ENCODE measurements around the gene SMAD3. TPM values are rescaled to one million over a fixed set of nuclear protein-coding genes. Genes with fewer than 3 reads are reported as not detected.

Gene SMAD3
- total and polyA plus RNA-seq, 2 of the 4 experiments (the other 2 are of a cell fraction): 71.0 to 177 TPM

DNA sequence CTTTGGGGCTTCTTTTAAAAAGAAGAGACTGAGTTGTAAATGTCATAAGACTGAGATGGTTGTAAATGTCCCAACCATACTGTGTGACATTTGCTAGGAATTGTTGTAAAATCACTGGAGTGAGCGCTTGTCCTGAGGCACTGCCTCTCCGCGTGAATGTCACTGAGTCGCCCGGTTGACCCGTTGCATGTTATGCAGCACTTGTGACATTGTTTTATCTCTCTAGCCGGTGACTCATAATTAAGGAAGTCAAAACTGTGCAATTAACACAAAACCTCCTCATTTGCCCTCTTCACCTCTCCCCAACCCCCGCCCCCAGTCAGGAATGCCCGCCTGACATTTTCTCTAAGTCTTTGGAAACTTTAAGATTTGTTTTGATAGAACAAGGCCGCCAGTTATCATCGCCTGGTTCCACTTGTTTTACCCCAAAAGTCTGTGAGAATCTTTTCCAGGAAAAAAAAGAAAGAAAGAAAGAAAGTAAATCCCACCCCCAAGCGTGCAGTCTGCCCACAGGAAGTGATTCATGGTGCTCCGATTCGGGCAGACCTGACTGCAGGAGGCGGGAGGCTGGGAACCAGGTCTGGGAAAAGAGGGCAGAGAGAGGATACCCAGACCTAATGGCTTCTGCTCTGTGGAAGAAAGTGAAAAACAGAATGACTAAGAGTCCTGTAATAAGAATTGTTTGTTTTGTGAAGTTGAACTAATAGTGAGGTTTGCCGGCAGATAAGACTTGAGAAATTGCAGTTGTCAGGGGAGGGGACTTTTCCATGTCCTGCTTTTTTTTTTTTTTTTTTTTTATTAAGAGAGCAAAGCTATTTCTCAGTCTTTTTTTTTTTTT lies 84.8 kb downstream of the SMAD3 start (continued):
- TF ChIP-seq, protein P1, sequence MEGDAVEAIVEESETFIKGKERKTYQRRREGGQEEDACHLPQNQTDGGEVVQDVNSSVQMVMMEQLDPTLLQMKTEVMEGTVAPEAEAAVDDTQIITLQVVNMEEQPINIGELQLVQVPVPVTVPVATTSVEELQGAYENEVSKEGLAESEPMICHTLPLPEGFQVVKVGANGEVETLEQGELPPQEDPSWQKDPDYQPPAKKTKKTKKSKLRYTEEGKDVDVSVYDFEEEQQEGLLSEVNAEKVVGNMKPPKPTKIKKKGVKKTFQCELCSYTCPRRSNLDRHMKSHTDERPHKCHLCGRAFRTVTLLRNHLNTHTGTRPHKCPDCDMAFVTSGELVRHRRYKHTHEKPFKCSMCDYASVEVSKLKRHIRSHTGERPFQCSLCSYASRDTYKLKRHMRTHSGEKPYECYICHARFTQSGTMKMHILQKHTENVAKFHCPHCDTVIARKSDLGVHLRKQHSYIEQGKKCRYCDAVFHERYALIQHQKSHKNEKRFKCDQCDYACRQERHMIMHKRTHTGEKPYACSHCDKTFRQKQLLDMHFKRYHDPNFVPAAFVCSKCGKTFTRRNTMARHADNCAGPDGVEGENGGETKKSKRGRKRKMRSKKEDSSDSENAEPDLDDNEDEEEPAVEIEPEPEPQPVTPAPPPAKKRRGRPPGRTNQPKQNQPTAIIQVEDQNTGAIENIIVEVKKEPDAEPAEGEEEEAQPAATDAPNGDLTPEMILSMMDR (conservative IDR thresholded peaks at IDR 0.05; ENCODE audit: low read depth, low read length): no peak

DNA sequence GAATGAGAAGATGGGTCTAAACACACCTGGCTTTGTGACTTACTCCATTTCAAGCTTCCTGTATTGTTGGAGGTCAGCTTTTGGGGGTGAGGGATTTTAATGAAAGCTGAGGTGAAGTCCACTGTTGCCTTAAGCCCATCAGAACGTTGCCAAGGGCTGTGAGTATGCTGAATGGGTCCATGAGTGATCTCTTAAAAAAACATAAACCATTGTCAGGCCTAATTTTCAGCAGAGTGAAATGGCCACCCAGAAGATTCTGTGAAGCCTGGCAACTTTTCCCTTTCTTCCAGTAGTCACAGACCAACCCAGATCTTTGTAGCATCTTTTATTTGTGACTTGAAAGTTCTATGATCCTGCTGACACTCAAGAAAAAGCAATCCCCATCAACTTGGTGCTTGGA lies 87.0 kb downstream of the SMAD3 start:
- peak overlapping the region; percentile 65 for H3K27ac ChIP-seq (ENCODE audit: insufficient read depth, low read length)
- H3K56ac ChIP-seq (ENCODE audit: extremely low read depth, insufficient read depth, low read length): peak overlapping the region; percentile 2; the same call in 1 of the 2 replicates
- H4K20me1 ChIP-seq (ENCODE audit: insufficient read depth, low read length): peaks cover 24% of the 10 kb centered on the region; the same call in 1 of the 2 replicates
- CTCF ChIA-PET: no interaction called here
- TSS peak; percentile 3 for BruUV-seq (replicated peaks)
- H3K4me2 ChIP-seq (ENCODE audit: low read depth, low read length): no peak overlapping the region
- no peak for ATAC-seq (ENCODE audit: low read depth)
- peak overlapping the region; percentile 90 for H2BK20ac ChIP-seq (ENCODE audit: low read depth, low read length)
- H3K14ac ChIP-seq (replicated peaks; ENCODE audit: low read depth, low read length): peak overlapping the region; percentile 84
- H2AK9ac ChIP-seq (replicated peaks; ENCODE audit: low read depth, low read length, poor library complexity): no peak overlapping the region
- H4K91ac ChIP-seq (ENCODE audit: insufficient read depth, low read depth, low read length): peak overlapping the region; percentile 64
- H3K27me3 ChIP-seq (ENCODE audit: control insufficient read depth, insufficient read depth, low read length): no peaks in the 10 kb centered on the region
- peaks cover 34% of the 10 kb centered on the region for H3K36me3 ChIP-seq (ENCODE audit: control insufficient read depth, insufficient read depth, low read length)
- DNase-seq: no peak
- intact Hi-C loops (cut with micrococcal nuclease) (no loop called here), in situ Hi-C loops (cut with MboI; ENCODE audit: low sequenced_read_pairs) (no loop called here), dilution Hi-C loops (cut with HindIII; ENCODE audit: low sequenced_read_pairs, unreplicated experiment) (no loop called here)
- peak overlapping the region; percentile 6 to 55; a peak in 3 of 4 replicates for H4K8ac ChIP-seq (ENCODE audit: low read depth in 2 of 2, low read length in 2 of 2)
- peak overlapping the region; percentile 2; the same call in 1 of the 2 replicates for H4K5ac ChIP-seq (ENCODE audit: low read depth, low read length)
- no peak overlapping the region for H3K4me3 ChIP-seq (ENCODE audit: insufficient read depth, low read depth, low read length)
- no CpG with 5 or more reads among the region's 1 CpG for WGBS, 2 experiments (ENCODE audit: extremely low coverage in 2 of 2, insufficient read length in 1 of 2)
- H2BK120ac ChIP-seq (ENCODE audit: low read depth, low read length): peak overlapping the region; percentile 91
- peaks cover 38% of the 10 kb centered on the region for H3K9me1 ChIP-seq (ENCODE audit: insufficient read depth, low read length)
- H3K79me1 ChIP-seq (ENCODE audit: low read depth in 1 of 2, low read length in 2 of 2): peaks cover 40 to 81% of the 10 kb centered on the region in 2 experiments
- peak overlapping the region; percentile 65 for H2AK5ac ChIP-seq (ENCODE audit: low read depth, low read length)
- peak overlapping the region; percentile 88 for H3K23ac ChIP-seq (ENCODE audit: low read depth, low read length)
- H2BK5ac ChIP-seq (ENCODE audit: low read depth, low read length, poor library complexity, severe bottlenecking): peak overlapping the region; percentile 69
- no peaks in the 10 kb centered on the region; the same call in 1 of the 2 replicates for H3K9me3 ChIP-seq (ENCODE audit: control insufficient read depth, insufficient read depth, low read length)
- peak overlapping the region; percentile 3 for H3K18ac ChIP-seq (ENCODE audit: low read depth, low read length)
- H3K4me1 ChIP-seq (ENCODE audit: control insufficient read depth, insufficient read depth, low read length): peaks cover 41% of the 10 kb centered on the region
- peak overlapping the region; percentile 21; the same call in 1 of the 2 replicates for H3K9ac ChIP-seq (ENCODE audit: low read depth, low read length)
- no peak overlapping the region for H2AFZ ChIP-seq (replicated peaks; ENCODE audit: low read length, poor library complexity)
- POLR2A ChIA-PET (ENCODE audit: unreplicated experiment): no interaction called here
- TF ChIP-seq MAFK (IDR thresholded peaks at IDR 0.05; ENCODE audit: low read depth, low read length): no peak
- no peak for TF ChIP-seq RCOR1 (IDR thresholded peaks at IDR 0.05; ENCODE audit: insufficient replicate concordance, low read length)
- TF ChIP-seq, protein P1 (conservative IDR thresholded peaks at IDR 0.05; ENCODE audit: low read depth, low read length): no peak
- TF ChIP-seq MXI1 (IDR thresholded peaks at IDR 0.05; ENCODE audit: borderline replicate concordance, low read depth, low read length): no peak
- no peak for TF ChIP-seq BHLHE40 (IDR thresholded peaks at IDR 0.05; ENCODE audit: low read depth, low read length)
- TF ChIP-seq, protein P2, sequence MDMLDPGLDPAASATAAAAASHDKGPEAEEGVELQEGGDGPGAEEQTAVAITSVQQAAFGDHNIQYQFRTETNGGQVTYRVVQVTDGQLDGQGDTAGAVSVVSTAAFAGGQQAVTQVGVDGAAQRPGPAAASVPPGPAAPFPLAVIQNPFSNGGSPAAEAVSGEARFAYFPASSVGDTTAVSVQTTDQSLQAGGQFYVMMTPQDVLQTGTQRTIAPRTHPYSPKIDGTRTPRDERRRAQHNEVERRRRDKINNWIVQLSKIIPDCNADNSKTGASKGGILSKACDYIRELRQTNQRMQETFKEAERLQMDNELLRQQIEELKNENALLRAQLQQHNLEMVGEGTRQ (IDR thresholded peaks at IDR 0.05; ENCODE audit: low read depth, low read length): no peak
- TF ChIP-seq CEBPB (IDR thresholded peaks at IDR 0.05; ENCODE audit: low read depth, low read length): no peak
- TF ChIP-seq MAZ (IDR thresholded peaks at IDR 0.05; ENCODE audit: borderline replicate concordance, low read depth, low read length): no peak
- peak overlapping the region; percentile 95 for H3K4ac ChIP-seq (ENCODE audit: low read depth, low read length)
- peak overlapping the region; percentile 62; the same call in 1 of the 3 replicates for H2BK15ac ChIP-seq (ENCODE audit: low read depth, low read length)
